HepG2 (cell line): ENCODE data around the gene PLEKHG4B. TPM values are rescaled to one million over a fixed set of nuclear protein-coding genes. Genes with fewer than 3 reads are reported as not detected.
A peak's percentile ranks its signal among the peaks of the same experiment; 100 is the strongest.

Experiments
- ATAC-seq: fragments of 200-7000 bp; cut with Tn5 transposase; 3 replicates; pipeline ENCODE4 v1.9.1; 2020; ENCODE audit warnings: mild to moderate bottlenecking, moderate library complexity
- BruUV-seq: library from RNA; stranded (reverse); fragments of 400-500 nt; replicated peaks from 2 replicates; lab custom pipeline; 2021; lab: Mats Ljungman, UMichigan
- CTCF ChIA-PET: fragments of 300-600 bp; formaldehyde crosslinking; extraction: SDS; loops from one replicate; lab custom pipeline; 2021; ENCODE audit warnings: low total read pairs, inconsistent platforms, low intra/inter-chr PET ratio; lab: Yijun Ruan, JAX
- POLR2A ChIA-PET: fragments of 350-600 bp; sonication (Branson Sonifier 250); formaldehyde crosslinking; loops from one replicate; lab custom pipeline; 2020; ENCODE audit warnings: antibody characterized with exemption, inconsistent platforms; lab: Yijun Ruan, JAX
- DNase-seq: peaks from one replicate; pipeline ENCODE4 v3.0.0-alpha.2; 2015; ENCODE audit warnings: low spot score
- FAIRE-seq: peaks from 3 replicates; lab custom pipeline; 2011; peaks lifted over from hg19 to GRCh38; lab: Jason Lieb, UNC
- H2AFZ ChIP-seq: one replicate; pipeline ENCODE4 v1.6.1; 2011; ENCODE audit warnings: low read length, inconsistent platforms
- H3K27ac ChIP-seq: fragments of 300-600 bp; 3 replicates; pipeline ENCODE4 v1.8.0; 2011; ENCODE audit warnings: mixed run types, mild to moderate bottlenecking, mixed read lengths, low read length, inconsistent platforms; ENCODE audit not compliant: insufficient read depth; ENCODE audit errors: extremely low read length
- H3K27me3 ChIP-seq, 2 experiments: fragments of 200-600 bp in 1 of 2; 2 replicates in 1 of 2; 3 replicates in 1 of 2; pipeline versions ENCODE4 v1.6.0 to v1.8.0; 2011; ENCODE audit warnings: low read length in 2 of 2, mild to moderate bottlenecking in 2 of 2, moderate library complexity in 2 of 2, inconsistent platforms in 1 of 2; ENCODE audit not compliant: insufficient read depth in 2 of 2, control insufficient read depth in 1 of 2
- H3K36me3 ChIP-seq, 2 experiments: fragments of 200-600 bp in 1 of 2; replicated peaks in 1 of 2; 2 replicates in 1 of 2; 3 replicates in 1 of 2; pipeline versions ENCODE4 v1.5.1 to v1.8.0; 2011; ENCODE audit warnings: low read length in 2 of 2, inconsistent platforms in 1 of 2; ENCODE audit not compliant: insufficient read depth in 2 of 2, control insufficient read depth in 1 of 2
- H3K4me1 ChIP-seq: 2 replicates; pipeline ENCODE4 v1.5.1; 2012; ENCODE audit warnings: low read length, inconsistent platforms; ENCODE audit not compliant: insufficient read depth
- H3K4me2 ChIP-seq: 2 replicates; pipeline ENCODE4 v1.6.0; 2011; ENCODE audit warnings: low read depth, low read length, inconsistent platforms
- H3K4me3 ChIP-seq, 3 experiments: fragments of 200-600 bp in 1 of 3; sonication (generic), shearing (Covaris generic) in 1 of 3; replicated peaks in 1 of 3; 2 replicates each; pipeline ENCODE4 v1.5.1; 2011 to 2016; ENCODE audit warnings: low read length in 3 of 3, inconsistent platforms in 2 of 3, low read depth in 2 of 3, mild to moderate bottlenecking in 2 of 3, control low read depth in 1 of 3, mixed read lengths in 1 of 3; ENCODE audit not compliant: insufficient read depth in 1 of 3
- H3K79me2 ChIP-seq: one replicate; pipeline ENCODE4 v1.6.1; 2011; ENCODE audit warnings: low read length, inconsistent platforms; ENCODE audit not compliant: insufficient read depth
- H3K9ac ChIP-seq: 2 replicates; pipeline ENCODE4 v1.6.0; 2011; ENCODE audit warnings: mild to moderate bottlenecking, low read depth, low read length, inconsistent platforms; ENCODE audit not compliant: insufficient read depth
- H3K9me3 ChIP-seq: 2 replicates; pipeline ENCODE4 v1.5.1; 2012; ENCODE audit warnings: mild to moderate bottlenecking, low read length
- H4K20me1 ChIP-seq: 2 replicates; pipeline ENCODE4 v1.6.0; 2011; ENCODE audit warnings: inconsistent platforms, mild to moderate bottlenecking, low read length, moderate library complexity; ENCODE audit not compliant: insufficient read depth
- ATM ChIP-seq: fragments of 450-650 bp; IDR thresholded peaks from 2 replicates; pipeline ENCODE4 v1.7.1; 2017; ENCODE audit warnings: mild to moderate bottlenecking, borderline replicate concordance
- HOXA3 ChIP-seq: sonication (generic); formaldehyde crosslinking; IDR thresholded peaks from 2 replicates; pipeline ENCODE4 v1.5.0; 2020; ENCODE audit warnings: missing genetic modification reagents
- KLF9 ChIP-seq: IDR thresholded peaks from 2 replicates; pipeline ENCODE4 v1.6.1; 2016; ENCODE audit warnings: low read depth
- MBNL3 ChIP-seq: fragments of 250-450 bp; sonication (Bioruptor Pico); conservative IDR thresholded peaks from 2 replicates; pipeline ENCODE4 v1.8.0; 2022; ENCODE audit warnings: mild to moderate bottlenecking, inconsistent platforms
- SCMH1 ChIP-seq: sonication (generic); formaldehyde crosslinking; IDR thresholded peaks from 2 replicates; pipeline ENCODE4 v1.9.0; 2021; ENCODE audit warnings: missing genetic modification reagents, mild to moderate bottlenecking, borderline replicate concordance
- TAF15 ChIP-seq: fragments of 200-400 bp; formaldehyde crosslinking; IDR thresholded peaks from one replicate; pipeline ENCODE4 v1.6.1; 2018; ENCODE audit warnings: mild to moderate bottlenecking, low read depth, low read length; ENCODE audit not compliant: poor library complexity, severe bottlenecking
- YEATS4 ChIP-seq: sonication (generic); formaldehyde crosslinking; IDR thresholded peaks from 2 replicates; pipeline ENCODE4 v1.4.0; 2020; ENCODE audit warnings: missing genetic modification reagents, borderline replicate concordance
- ZBTB7B ChIP-seq: sonication (generic); formaldehyde crosslinking; IDR thresholded peaks from 2 replicates; pipeline ENCODE4 v1.4.0; 2020; ENCODE audit warnings: missing genetic modification reagents
- ZNF10 ChIP-seq: sonication (generic); formaldehyde crosslinking; IDR thresholded peaks from 2 replicates; pipeline ENCODE4 v1.4.0; 2020; ENCODE audit warnings: mild to moderate bottlenecking, low read depth, missing genetic modification reagents, borderline replicate concordance
- ZNF205 ChIP-seq: IDR thresholded peaks from 2 replicates; pipeline ENCODE4 v1.6.1; 2018; ENCODE audit warnings: missing biosample characterization, missing genetic modification reagents
- ZSCAN9 ChIP-seq: IDR thresholded peaks from 2 replicates; pipeline ENCODE4 v1.6.1; 2016; ENCODE audit warnings: borderline replicate concordance
- WGBS: methylation state at CpG from one replicate; pipeline ENCODE4 v1.1.6; 2017; ENCODE audit warnings: low lambda C conversion rate; 5-methylcytosine and 5-hydroxymethylcytosine counted together
- in situ Hi-C: cut with HindIII; loops from 2 replicates; pipeline ENCODE4 v1.10.0; 2017; ENCODE audit warnings: low pct_unique_long_range_greater_than_20kb; ENCODE audit not compliant: extremely low pct_ligation_motif_present
- intact Hi-C: fragments of 100-400 bp; cut with micrococcal nuclease; formaldehyde crosslinking; loops from one replicate; pipeline ENCODE4 v1.10.0; 2022; ENCODE audit not compliant: unreplicated experiment
- polyA plus RNA-seq, 8 experiments: library from polyadenylated mRNA; depleted of rRNA in 3 of 8; stranded (reverse) in 7 of 8; unstranded in 1 of 8; fragments of >200 nt; fragmentation: Illumina TruSeq in 4 of 8; extraction: Trizol in 4 of 8; gene quantifications; 2 replicates each; pipeline versions ENCODE4 v1.2.1 to v1.2.3, GENCODE V29; 2011 to 2016; ENCODE audit warnings: low read depth in 4 of 8, missing spikeins in 1 of 8, mixed read lengths in 1 of 8; ENCODE audit not compliant: insufficient read depth in 1 of 8
- total RNA-seq, 5 experiments: library from RNA; depleted of rRNA; stranded (reverse); fragments of >200 nt; fragmentation: Illumina TruSeq; extraction: Trizol; gene quantifications; 2 replicates each; pipeline ENCODE4 v1.2.3, GENCODE V29; 2016; ENCODE audit warnings: low read depth in 1 of 5
- TF ChIP-seq, protein P1 (sequence below), 2 experiments: fragments of 450-650 bp in 1 of 2; sonication (generic) in 1 of 2; formaldehyde crosslinking in 1 of 2; IDR thresholded peaks; 2 replicates each; pipeline versions ENCODE4 v1.6.1 to v1.8.0; 2016 to 2022; ENCODE audit warnings: antibody characterized with exemption in 1 of 2, mild to moderate bottlenecking in 1 of 2, missing genetic modification reagents in 1 of 2
- TF ChIP-seq, protein P2 (sequence below): sonication (generic); formaldehyde crosslinking; IDR thresholded peaks from 2 replicates; pipeline ENCODE4 v1.4.0; 2020; ENCODE audit warnings: missing genetic modification reagents

The PLEKHG4B gene
- total and polyA plus RNA-seq, 2 of the 13 experiments (the other 11 are each of a cell fraction or from before 2014, with no cell fraction given), result 0.09 TPM; not detected in 1

GRCh38 chr5:140443-140829 lies 48.5 kb downstream of the PLEKHG4B start:
- ChIA-PET CTCF (no interaction called here), POLR2A (no interaction called here)
- ATAC-seq (peak; percentile 14; the same call in 2 of the 3 replicates), DNase-seq (no peak), FAIRE-seq (no peak)
- in situ Hi-C loops (no loop called here), intact Hi-C loops (no loop called here)
- Histone ChIP-seq H3K9ac (no peak overlapping the region), H3K27ac (no peak overlapping the region), H3K4me2 (no peak overlapping the region), H3K4me3 (no peak overlapping the region), H3K27me3 (peaks cover 3 to 48% of the 10 kb centered on the region in 2 experiments; a peak in 4 of 5 replicates), H3K9me3 (no peaks in the 10 kb centered on the region), H2AFZ (no peak overlapping the region), H3K36me3 (no peaks in the 10 kb centered on the region), H3K4me1 (no peaks in the 10 kb centered on the region), H4K20me1 (no peaks in the 10 kb centered on the region), H3K79me2 (no peaks in the 10 kb centered on the region)
- no TSS peak for BruUV-seq
- WGBS, result 47% methylated on average over 4 of the region's 7 CpGs
- TF ChIP-seq ZNF205 (CRISPR knock-in tag) (no peak), MBNL3 (CRISPR knock-in tag) (no peak), TAF15 (no peak), YEATS4 (CRISPR knock-in tag) (no peak), ZNF10 (CRISPR knock-in tag) (no peak), ZBTB7B (CRISPR knock-in tag) (no peak), HOXA3 (no peak), ATM (no peak), ZSCAN9 (CRISPR knock-in tag) (no peak), SCMH1 (no peak), KLF9 (CRISPR knock-in tag) (no peak)
- TF ChIP-seq, protein P1, sequence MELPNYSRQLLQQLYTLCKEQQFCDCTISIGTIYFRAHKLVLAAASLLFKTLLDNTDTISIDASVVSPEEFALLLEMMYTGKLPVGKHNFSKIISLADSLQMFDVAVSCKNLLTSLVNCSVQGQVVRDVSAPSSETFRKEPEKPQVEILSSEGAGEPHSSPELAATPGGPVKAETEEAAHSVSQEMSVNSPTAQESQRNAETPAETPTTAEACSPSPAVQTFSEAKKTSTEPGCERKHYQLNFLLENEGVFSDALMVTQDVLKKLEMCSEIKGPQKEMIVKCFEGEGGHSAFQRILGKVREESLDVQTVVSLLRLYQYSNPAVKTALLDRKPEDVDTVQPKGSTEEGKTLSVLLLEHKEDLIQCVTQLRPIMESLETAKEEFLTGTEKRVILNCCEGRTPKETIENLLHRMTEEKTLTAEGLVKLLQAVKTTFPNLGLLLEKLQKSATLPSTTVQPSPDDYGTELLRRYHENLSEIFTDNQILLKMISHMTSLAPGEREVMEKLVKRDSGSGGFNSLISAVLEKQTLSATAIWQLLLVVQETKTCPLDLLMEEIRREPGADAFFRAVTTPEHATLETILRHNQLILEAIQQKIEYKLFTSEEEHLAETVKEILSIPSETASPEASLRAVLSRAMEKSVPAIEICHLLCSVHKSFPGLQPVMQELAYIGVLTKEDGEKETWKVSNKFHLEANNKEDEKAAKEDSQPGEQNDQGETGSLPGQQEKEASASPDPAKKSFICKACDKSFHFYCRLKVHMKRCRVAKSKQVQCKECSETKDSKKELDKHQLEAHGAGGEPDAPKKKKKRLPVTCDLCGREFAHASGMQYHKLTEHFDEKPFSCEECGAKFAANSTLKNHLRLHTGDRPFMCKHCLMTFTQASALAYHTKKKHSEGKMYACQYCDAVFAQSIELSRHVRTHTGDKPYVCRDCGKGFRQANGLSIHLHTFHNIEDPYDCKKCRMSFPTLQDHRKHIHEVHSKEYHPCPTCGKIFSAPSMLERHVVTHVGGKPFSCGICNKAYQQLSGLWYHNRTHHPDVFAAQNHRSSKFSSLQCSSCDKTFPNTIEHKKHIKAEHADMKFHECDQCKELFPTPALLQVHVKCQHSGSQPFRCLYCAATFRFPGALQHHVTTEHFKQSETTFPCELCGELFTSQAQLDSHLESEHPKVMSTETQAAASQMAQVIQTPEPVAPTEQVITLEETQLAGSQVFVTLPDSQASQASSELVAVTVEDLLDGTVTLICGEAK (IDR thresholded peaks at IDR 0.05), result no peak
- TF ChIP-seq, protein P1 (CRISPR knock-in tag; IDR thresholded peaks at IDR 0.05), result no peak
- TF ChIP-seq, protein P2, sequence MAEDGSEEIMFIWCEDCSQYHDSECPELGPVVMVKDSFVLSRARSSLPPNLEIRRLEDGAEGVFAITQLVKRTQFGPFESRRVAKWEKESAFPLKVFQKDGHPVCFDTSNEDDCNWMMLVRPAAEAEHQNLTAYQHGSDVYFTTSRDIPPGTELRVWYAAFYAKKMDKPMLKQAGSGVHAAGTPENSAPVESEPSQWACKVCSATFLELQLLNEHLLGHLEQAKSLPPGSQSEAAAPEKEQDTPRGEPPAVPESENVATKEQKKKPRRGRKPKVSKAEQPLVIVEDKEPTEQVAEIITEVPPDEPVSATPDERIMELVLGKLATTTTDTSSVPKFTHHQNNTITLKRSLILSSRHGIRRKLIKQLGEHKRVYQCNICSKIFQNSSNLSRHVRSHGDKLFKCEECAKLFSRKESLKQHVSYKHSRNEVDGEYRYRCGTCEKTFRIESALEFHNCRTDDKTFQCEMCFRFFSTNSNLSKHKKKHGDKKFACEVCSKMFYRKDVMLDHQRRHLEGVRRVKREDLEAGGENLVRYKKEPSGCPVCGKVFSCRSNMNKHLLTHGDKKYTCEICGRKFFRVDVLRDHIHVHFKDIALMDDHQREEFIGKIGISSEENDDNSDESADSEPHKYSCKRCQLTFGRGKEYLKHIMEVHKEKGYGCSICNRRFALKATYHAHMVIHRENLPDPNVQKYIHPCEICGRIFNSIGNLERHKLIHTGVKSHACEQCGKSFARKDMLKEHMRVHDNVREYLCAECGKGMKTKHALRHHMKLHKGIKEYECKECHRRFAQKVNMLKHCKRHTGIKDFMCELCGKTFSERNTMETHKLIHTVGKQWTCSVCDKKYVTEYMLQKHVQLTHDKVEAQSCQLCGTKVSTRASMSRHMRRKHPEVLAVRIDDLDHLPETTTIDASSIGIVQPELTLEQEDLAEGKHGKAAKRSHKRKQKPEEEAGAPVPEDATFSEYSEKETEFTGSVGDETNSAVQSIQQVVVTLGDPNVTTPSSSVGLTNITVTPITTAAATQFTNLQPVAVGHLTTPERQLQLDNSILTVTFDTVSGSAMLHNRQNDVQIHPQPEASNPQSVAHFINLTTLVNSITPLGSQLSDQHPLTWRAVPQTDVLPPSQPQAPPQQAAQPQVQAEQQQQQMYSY (CRISPR knock-in tag), result no peak
